ENCODE measurements around the gene TBX19.
"Not testable (repeated sequence)": the region's sequence is repeated elsewhere in the genome, so short reads cannot be mapped to it uniquely, and the experiment has no call there.

The TBX19 gene

DNA sequence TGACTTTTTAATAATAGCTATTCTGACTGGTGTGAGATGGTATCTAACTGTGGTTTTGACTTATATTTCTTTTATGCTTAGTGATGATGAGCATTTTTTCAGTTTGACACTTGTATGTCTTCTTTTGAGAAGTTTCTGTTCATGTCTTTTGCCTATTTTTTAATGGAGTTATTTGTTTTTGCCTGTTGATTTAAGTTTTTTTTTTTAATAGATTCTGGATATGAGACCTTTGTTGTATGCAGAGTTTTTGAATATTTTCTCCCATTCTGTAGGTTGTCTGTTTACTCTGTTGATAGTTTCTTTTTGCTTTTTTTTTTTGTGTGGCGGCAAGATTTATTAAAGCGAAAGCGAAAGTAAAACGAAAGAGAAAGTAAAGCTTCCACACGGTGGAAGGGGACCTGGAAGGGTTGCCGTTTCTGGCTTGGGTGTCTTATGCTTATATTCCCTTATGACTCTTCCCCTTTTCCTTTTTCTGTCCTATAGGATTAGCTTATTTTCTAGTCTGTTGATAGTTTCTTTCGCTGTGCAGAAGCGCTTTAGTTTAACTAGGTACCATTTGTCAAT, 67.6 kb downstream of the TBX19 start:
- TF ChIP-seq, protein P1, sequence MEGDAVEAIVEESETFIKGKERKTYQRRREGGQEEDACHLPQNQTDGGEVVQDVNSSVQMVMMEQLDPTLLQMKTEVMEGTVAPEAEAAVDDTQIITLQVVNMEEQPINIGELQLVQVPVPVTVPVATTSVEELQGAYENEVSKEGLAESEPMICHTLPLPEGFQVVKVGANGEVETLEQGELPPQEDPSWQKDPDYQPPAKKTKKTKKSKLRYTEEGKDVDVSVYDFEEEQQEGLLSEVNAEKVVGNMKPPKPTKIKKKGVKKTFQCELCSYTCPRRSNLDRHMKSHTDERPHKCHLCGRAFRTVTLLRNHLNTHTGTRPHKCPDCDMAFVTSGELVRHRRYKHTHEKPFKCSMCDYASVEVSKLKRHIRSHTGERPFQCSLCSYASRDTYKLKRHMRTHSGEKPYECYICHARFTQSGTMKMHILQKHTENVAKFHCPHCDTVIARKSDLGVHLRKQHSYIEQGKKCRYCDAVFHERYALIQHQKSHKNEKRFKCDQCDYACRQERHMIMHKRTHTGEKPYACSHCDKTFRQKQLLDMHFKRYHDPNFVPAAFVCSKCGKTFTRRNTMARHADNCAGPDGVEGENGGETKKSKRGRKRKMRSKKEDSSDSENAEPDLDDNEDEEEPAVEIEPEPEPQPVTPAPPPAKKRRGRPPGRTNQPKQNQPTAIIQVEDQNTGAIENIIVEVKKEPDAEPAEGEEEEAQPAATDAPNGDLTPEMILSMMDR (conservative IDR thresholded peaks at IDR 0.05; ENCODE audit: low read depth, low read length), result no peak
- Histone ChIP-seq H3K27ac (no peak overlapping the region), H4K20me1 (ENCODE audit: insufficient read depth) (no peaks in the 10 kb centered on the region), H3K4me1 (ENCODE audit: low read depth, poor library complexity, severe bottlenecking) (peaks cover 3% of the 10 kb centered on the region), H3K9ac (no peak overlapping the region), H3K79me2 (ENCODE audit: insufficient read depth, low read depth) (no peaks in the 10 kb centered on the region), H3K27me3 (ENCODE audit: insufficient read depth, low read depth) (no peaks in the 10 kb centered on the region), H3K4me3 (IDR thresholded peaks at IDR 0.05; ENCODE audit: insufficient read depth, low read depth, low read length) (no peak overlapping the region), H3K4me2 (no peak overlapping the region), H2AFZ (ENCODE audit: low read depth) (peak overlapping the region; percentile 45), H3K36me3 (ENCODE audit: insufficient read depth) (no peaks in the 10 kb centered on the region; the same call in 1 of the 2 replicates)

DNA sequence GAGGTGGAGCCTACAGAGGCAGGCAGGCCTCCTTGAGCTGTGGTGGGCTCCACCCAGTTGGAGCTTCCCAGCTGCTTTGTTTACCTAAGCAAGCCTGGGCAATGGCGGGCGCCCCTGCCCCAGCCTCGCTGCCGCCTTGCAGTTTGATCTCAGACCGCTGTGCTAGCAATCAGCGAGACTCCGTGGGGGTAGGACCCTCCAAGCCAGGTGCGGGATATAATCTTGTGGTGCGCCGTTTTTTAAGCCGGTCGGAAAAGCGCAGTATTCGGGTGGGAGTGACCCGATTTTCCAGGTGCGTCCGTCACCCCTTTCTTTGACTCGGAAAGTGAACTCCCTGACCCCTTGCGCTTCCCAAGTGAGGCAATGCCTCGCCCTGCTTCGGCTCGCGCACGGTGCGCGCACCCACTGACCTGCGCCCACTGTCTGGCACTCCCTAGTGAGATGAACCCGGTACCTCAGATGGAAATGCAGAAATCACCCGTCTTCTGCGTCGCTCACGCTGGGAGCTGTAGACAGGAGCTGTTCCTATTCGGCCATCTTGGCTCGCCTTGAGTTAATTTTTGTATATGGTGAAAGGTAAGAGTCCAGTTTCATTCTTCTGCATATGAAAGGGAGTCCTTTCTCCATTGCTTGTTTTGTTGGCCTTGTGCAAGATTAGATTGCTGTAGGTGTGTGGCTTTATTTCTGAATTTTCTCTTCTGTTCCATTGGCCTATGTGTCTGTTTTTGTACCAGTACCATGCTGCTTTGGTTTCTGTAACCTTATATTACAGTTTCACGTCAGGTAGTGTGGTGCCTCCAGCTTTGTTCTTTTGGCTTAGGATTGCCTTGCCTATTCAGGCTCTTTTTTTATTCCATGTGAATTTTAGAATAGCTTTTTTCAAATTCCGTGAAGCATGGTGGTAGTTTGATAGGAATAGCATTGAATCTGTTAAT, 73.9 kb downstream of the TBX19 start:
- not testable (repeated sequence) for H3K79me2 ChIP-seq (ENCODE audit: insufficient read depth, low read depth); H4K20me1 ChIP-seq (ENCODE audit: insufficient read depth); H3K27ac ChIP-seq; H3K9ac ChIP-seq; H3K27me3 ChIP-seq (ENCODE audit: insufficient read depth, low read depth); H3K4me1 ChIP-seq (ENCODE audit: low read depth, poor library complexity, severe bottlenecking); H2AFZ ChIP-seq (ENCODE audit: low read depth); H3K4me2 ChIP-seq; H3K36me3 ChIP-seq (ENCODE audit: insufficient read depth); H3K4me3 ChIP-seq (IDR thresholded peaks at IDR 0.05; ENCODE audit: insufficient read depth, low read depth, low read length)

DNA sequence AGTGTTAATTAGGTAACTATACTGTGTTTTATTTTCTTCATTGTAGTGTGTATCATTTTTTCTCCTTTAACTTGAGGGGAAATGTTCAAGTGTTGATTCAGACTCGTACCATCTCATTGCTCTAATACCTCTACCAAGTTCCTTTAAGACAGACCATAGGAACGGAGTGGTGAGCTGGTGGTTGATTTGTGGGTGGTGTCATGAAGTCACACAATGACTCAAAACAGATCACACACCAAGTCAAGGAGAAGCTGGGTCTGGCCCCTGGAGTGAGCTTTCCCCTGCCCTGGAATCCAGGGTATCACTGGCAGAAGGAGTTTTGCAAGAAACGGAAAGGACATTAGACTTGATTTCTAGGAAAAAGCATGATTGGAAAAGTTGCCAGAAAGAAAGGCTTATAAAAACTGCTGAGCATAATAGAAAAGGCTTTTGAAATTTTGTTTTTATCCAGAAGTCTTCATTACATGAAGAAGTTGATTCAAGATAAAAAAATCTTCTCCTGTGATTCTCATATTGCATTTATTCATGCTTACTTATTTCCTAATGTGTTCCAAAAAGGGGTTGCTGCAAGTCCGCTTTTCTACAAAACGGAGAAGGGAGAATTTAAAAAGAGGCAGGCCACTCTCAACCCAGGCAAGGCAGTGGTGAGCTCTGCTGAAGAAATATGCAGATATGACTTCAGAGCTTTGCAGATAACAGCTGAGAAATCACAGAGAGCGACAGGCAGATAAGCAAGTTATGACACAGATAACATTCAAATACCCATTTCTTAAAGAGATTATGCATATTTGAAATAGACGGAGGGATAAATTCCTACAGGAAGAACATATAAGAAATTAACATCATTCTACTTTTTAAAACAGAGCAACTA, 79.7 kb downstream of the TBX19 start:
- TF ChIP-seq, protein P1 (conservative IDR thresholded peaks at IDR 0.05; ENCODE audit: low read depth, low read length), result no peak
- H3K27me3 ChIP-seq (ENCODE audit: insufficient read depth, low read depth), result no peaks in the 10 kb centered on the region
- H3K36me3 ChIP-seq (ENCODE audit: insufficient read depth), result no peaks in the 10 kb centered on the region
- H3K79me2 ChIP-seq (ENCODE audit: insufficient read depth, low read depth), result no peaks in the 10 kb centered on the region
- no peak overlapping the region for H3K4me3 ChIP-seq (IDR thresholded peaks at IDR 0.05; ENCODE audit: insufficient read depth, low read depth, low read length)
- no peak overlapping the region for H3K27ac ChIP-seq
- H4K20me1 ChIP-seq (ENCODE audit: insufficient read depth), result no peaks in the 10 kb centered on the region
- H3K9ac ChIP-seq, result no peak overlapping the region
- no peak overlapping the region for H2AFZ ChIP-seq (ENCODE audit: low read depth)
- H3K4me2 ChIP-seq, result no peak overlapping the region
- peaks cover 12% of the 10 kb centered on the region for H3K4me1 ChIP-seq (ENCODE audit: low read depth, poor library complexity, severe bottlenecking)

DNA sequence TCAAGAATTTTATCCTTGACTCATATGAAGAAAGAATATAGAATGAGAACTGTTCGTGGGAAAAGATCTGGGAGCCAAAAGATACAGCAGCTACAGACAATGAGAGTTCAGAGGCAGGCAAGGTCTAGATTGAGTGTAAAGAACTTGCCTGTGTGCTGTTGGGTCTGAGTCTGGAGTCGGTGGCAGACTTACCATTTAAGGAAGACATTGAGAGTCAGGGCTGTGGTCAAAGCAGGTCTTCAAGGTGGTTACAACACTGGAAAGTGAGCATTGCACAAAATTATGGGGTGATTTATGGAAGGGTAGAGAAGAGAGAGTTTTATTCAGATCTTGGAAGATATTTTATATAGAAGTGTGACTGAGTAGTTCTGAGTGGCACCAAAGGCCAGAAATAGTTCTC, 80.6 kb downstream of the TBX19 start:
- H3K4me3 ChIP-seq (IDR thresholded peaks at IDR 0.05; ENCODE audit: insufficient read depth, low read depth, low read length), result no peak overlapping the region
- TF ChIP-seq, protein P1 (conservative IDR thresholded peaks at IDR 0.05; ENCODE audit: low read depth, low read length), result no peak
- no peaks in the 10 kb centered on the region for H3K79me2 ChIP-seq (ENCODE audit: insufficient read depth, low read depth)
- peaks cover 19% of the 10 kb centered on the region for H3K4me1 ChIP-seq (ENCODE audit: low read depth, poor library complexity, severe bottlenecking)
- H4K20me1 ChIP-seq (ENCODE audit: insufficient read depth), result no peaks in the 10 kb centered on the region
- no peaks in the 10 kb centered on the region for H3K36me3 ChIP-seq (ENCODE audit: insufficient read depth)
- H3K27ac ChIP-seq, result no peak overlapping the region
- H2AFZ ChIP-seq (ENCODE audit: low read depth), result no peak overlapping the region
- no peak overlapping the region for H3K4me2 ChIP-seq
- no peak overlapping the region for H3K9ac ChIP-seq
- H3K27me3 ChIP-seq (ENCODE audit: insufficient read depth, low read depth), result no peaks in the 10 kb centered on the region

Measured in KMS-11 (cell line).